ENCODE results near the gene ARHGAP8.
"Not testable (repeated sequence)": the region's sequence is repeated elsewhere in the genome, so short reads cannot be mapped to it uniquely, and the experiment has no call there.

Gene ARHGAP8

GRCh38 chr22:44737406-44738346 is 14.7 kb upstream of the ARHGAP8 start:
- DNase-seq (ENCODE audit: extremely low spot score, insufficient read length, low read depth) (no peak), FAIRE-seq (no peak)

- DNase-seq (ENCODE audit: extremely low spot score, insufficient read length, low read depth) (no peak), FAIRE-seq (no peak)
Measured at GRCh38 chr22:44738347-44738715, 14.0 kb upstream of the ARHGAP8 start.

- DNase-seq (ENCODE audit: extremely low spot score, insufficient read length, low read depth) (no peak), FAIRE-seq (no peak)
Measured at GRCh38 chr22:44739024-44739423, 13.4 kb upstream of the ARHGAP8 start.

GRCh38 chr22:44739666-44740065 is 12.7 kb upstream of the ARHGAP8 start:
- DNase-seq (ENCODE audit: extremely low spot score, insufficient read length, low read depth); FAIRE-seq: not testable (repeated sequence)

- FAIRE-seq (no peak), DNase-seq (ENCODE audit: extremely low spot score, insufficient read length, low read depth) (no peak)
Measured at GRCh38 chr22:44740307-44740706, 12.1 kb upstream of the ARHGAP8 start.

- no peak for DNase-seq (ENCODE audit: extremely low spot score, insufficient read length, low read depth)
Measured at GRCh38 chr22:44741929-44742328, 10.4 kb upstream of the ARHGAP8 start.

GRCh38 chr22:44743247-44743646 is 9.1 kb upstream of the ARHGAP8 start:
- FAIRE-seq (no peak), DNase-seq (ENCODE audit: extremely low spot score, insufficient read length, low read depth) (no peak)

More at GRCh38 chr22:44741929-44742328, 10.4 kb upstream of the ARHGAP8 start:
- no peak for FAIRE-seq

GRCh38 chr22:44743804-44744211 is 8.6 kb upstream of the ARHGAP8 start:
- FAIRE-seq (no peak), DNase-seq (ENCODE audit: extremely low spot score, insufficient read length, low read depth) (no peak)

GRCh38 chr22:44745853-44746789 is 6.3 kb upstream of the ARHGAP8 start:
- FAIRE-seq (no peak), DNase-seq (ENCODE audit: extremely low spot score, insufficient read length, low read depth) (no peak)

GRCh38 chr22:44747784-44748127 is 4.6 kb upstream of the ARHGAP8 start:
- DNase-seq (ENCODE audit: extremely low spot score, insufficient read length, low read depth); FAIRE-seq: not testable (repeated sequence)

GRCh38 chr22:44748524-44748923 is 3.9 kb upstream of the ARHGAP8 start:
- no peak for FAIRE-seq
- DNase-seq (ENCODE audit: extremely low spot score, insufficient read length, low read depth) = no peak

GRCh38 chr22:44750481-44750880 is 1.9 kb upstream of the ARHGAP8 start:
- FAIRE-seq = no peak
- DNase-seq (ENCODE audit: extremely low spot score, insufficient read length, low read depth) = no peak

- FAIRE-seq = no peak
- no peak for DNase-seq (ENCODE audit: extremely low spot score, insufficient read length, low read depth)
Measured at GRCh38 chr22:44753189-44754042, 1.0 kb downstream of the ARHGAP8 start.

GRCh38 chr22:44754998-44755397 is 2.6 kb downstream of the ARHGAP8 start:
- DNase-seq (ENCODE audit: extremely low spot score, insufficient read length, low read depth) = no peak
- FAIRE-seq = no peak

GRCh38 chr22:44755417-44755816 is 3.0 kb downstream of the ARHGAP8 start:
- FAIRE-seq (no peak), DNase-seq (ENCODE audit: extremely low spot score, insufficient read length, low read depth) (no peak)

GRCh38 chr22:44755956-44756361 is 3.6 kb downstream of the ARHGAP8 start:
- FAIRE-seq (no peak), DNase-seq (ENCODE audit: extremely low spot score, insufficient read length, low read depth) (no peak)

- no peak for DNase-seq (ENCODE audit: extremely low spot score, insufficient read length, low read depth)
- no peak for FAIRE-seq
Measured at GRCh38 chr22:44758344-44758973, 6.1 kb downstream of the ARHGAP8 start.

GRCh38 chr22:44759001-44759400 is 6.6 kb downstream of the ARHGAP8 start:
- no peak for FAIRE-seq

More at GRCh38 chr22:44759001-44759400, 6.6 kb downstream of the ARHGAP8 start:
- DNase-seq (ENCODE audit: extremely low spot score, insufficient read length, low read depth) = no peak
